SK-N-SH treated with all-trans-retinoic acid at 6 μM for 48 hours (cell line): ENCODE measurements around the gene CUL5.

Source experiments
- ATAC-seq: fragments of 200-7000 bp; cut with Tn5 transposase; 3 replicates; pipeline ENCODE4 v1.9.1; 2020; ENCODE audit warnings: mild to moderate bottlenecking, moderate library complexity
- ARNTL ChIP-seq: fragments of 450-650 bp; formaldehyde crosslinking; IDR thresholded peaks from 2 replicates; pipeline ENCODE4 v1.5.0; 2020; ENCODE audit warnings: low read depth, mild to moderate bottlenecking, moderate library complexity, borderline replicate concordance
- BACH2 ChIP-seq: fragments of 250-450 bp; sonication (Bioruptor Pico); IDR thresholded peaks from 2 replicates; pipeline ENCODE4 v1.9.0; 2021; ENCODE audit warnings: mild to moderate bottlenecking, borderline replicate concordance
- CSDC2 ChIP-seq: fragments of 250-450 bp; sonication (Bioruptor Pico); IDR thresholded peaks from 2 replicates; pipeline ENCODE4 v1.5.0; 2020; ENCODE audit warnings: mild to moderate bottlenecking, moderate library complexity
- ESRRG ChIP-seq: fragments of 250-450 bp; sonication (Bioruptor Pico); IDR thresholded peaks from 2 replicates; pipeline ENCODE4 v1.6.1; 2021; ENCODE audit warnings: mild to moderate bottlenecking
- GLIS3 ChIP-seq: fragments of 250-450 bp; sonication (Bioruptor Pico); IDR thresholded peaks from 2 replicates; pipeline ENCODE4 v1.5.0; 2020; ENCODE audit warnings: mild to moderate bottlenecking, moderate library complexity
- ISL1 ChIP-seq: fragments of 250-450 bp; sonication (Bioruptor Pico); IDR thresholded peaks from 2 replicates; pipeline ENCODE4 v2.1.2; 2022; ENCODE audit warnings: mild to moderate bottlenecking, moderate library complexity
- PPARA ChIP-seq: fragments of 250-450 bp; sonication (Bioruptor Pico); IDR thresholded peaks from 2 replicates; pipeline ENCODE4 v1.5.0; 2020; ENCODE audit warnings: mild to moderate bottlenecking, borderline replicate concordance
- RARB ChIP-seq: fragments of 250-450 bp; sonication (Bioruptor Pico); IDR thresholded peaks from 2 replicates; pipeline ENCODE4 v1.8.0; 2021; ENCODE audit warnings: mild to moderate bottlenecking, moderate library complexity
- SNAI2 ChIP-seq: fragments of 250-450 bp; sonication (Bioruptor Pico); IDR thresholded peaks from 2 replicates; pipeline ENCODE4 v1.5.0; 2020; ENCODE audit warnings: mild to moderate bottlenecking, moderate library complexity
- TOX ChIP-seq: fragments of 250-450 bp; sonication (Bioruptor Pico); IDR thresholded peaks from 2 replicates; pipeline ENCODE4 v1.8.0; 2021; ENCODE audit warnings: mild to moderate bottlenecking, moderate library complexity, borderline replicate concordance
- ZC3H10 ChIP-seq: fragments of 250-450 bp; sonication (Bioruptor Pico); IDR thresholded peaks from 2 replicates; pipeline ENCODE4 v1.5.1; 2021; ENCODE audit warnings: mild to moderate bottlenecking, moderate library complexity
- ZFP3 ChIP-seq: fragments of 250-450 bp; sonication (Bioruptor Pico); IDR thresholded peaks from 2 replicates; pipeline ENCODE4 v1.5.0; 2020; ENCODE audit warnings: mild to moderate bottlenecking, moderate library complexity
- ZFP30 ChIP-seq: fragments of 450-650 bp; formaldehyde crosslinking; IDR thresholded peaks from 2 replicates; pipeline ENCODE4 v1.5.0; 2022; ENCODE audit warnings: mild to moderate bottlenecking, moderate library complexity
- ZNF565 ChIP-seq: fragments of 450-650 bp; formaldehyde crosslinking; conservative IDR thresholded peaks from 2 replicates; pipeline ENCODE4 v1.5.0; 2020; ENCODE audit warnings: low read depth, mild to moderate bottlenecking, moderate library complexity
- ZNF70 ChIP-seq: fragments of 450-650 bp; formaldehyde crosslinking; IDR thresholded peaks from 2 replicates; pipeline ENCODE4 v1.5.0; 2020; ENCODE audit warnings: mild to moderate bottlenecking, moderate library complexity
- ZNF8 ChIP-seq: fragments of 450-650 bp; formaldehyde crosslinking; IDR thresholded peaks from 2 replicates; pipeline ENCODE4 v1.5.0; 2020; ENCODE audit warnings: mild to moderate bottlenecking, moderate library complexity
- TF ChIP-seq, protein P1 (sequence below): fragments of 250-450 bp; sonication (Bioruptor Pico); IDR thresholded peaks from 2 replicates; pipeline ENCODE4 v1.8.0; 2020; ENCODE audit warnings: mild to moderate bottlenecking, moderate library complexity, borderline replicate concordance
- TF ChIP-seq, protein P2 (sequence below): fragments of 250-450 bp; sonication (Bioruptor Pico); IDR thresholded peaks from 2 replicates; pipeline ENCODE4 v1.5.1; 2020; ENCODE audit warnings: low read depth, mild to moderate bottlenecking, moderate library complexity
- TF ChIP-seq, protein P3 (sequence below): fragments of 250-450 bp; sonication (Bioruptor Pico); IDR thresholded peaks from 2 replicates; pipeline ENCODE4 v1.5.1; 2021; ENCODE audit warnings: mild to moderate bottlenecking, moderate library complexity
- TF ChIP-seq, protein P4 (sequence below): fragments of 250-450 bp; sonication (Bioruptor Pico); IDR thresholded peaks from 2 replicates; pipeline ENCODE4 v1.8.0; 2021; ENCODE audit warnings: low read depth, mild to moderate bottlenecking, moderate library complexity, borderline replicate concordance
- TF ChIP-seq, protein P5 (sequence below): fragments of 250-450 bp; sonication (Bioruptor Pico); IDR thresholded peaks from 2 replicates; pipeline ENCODE4 v1.5.0; 2020; ENCODE audit warnings: mild to moderate bottlenecking, moderate library complexity

The CUL5 gene

DNA sequence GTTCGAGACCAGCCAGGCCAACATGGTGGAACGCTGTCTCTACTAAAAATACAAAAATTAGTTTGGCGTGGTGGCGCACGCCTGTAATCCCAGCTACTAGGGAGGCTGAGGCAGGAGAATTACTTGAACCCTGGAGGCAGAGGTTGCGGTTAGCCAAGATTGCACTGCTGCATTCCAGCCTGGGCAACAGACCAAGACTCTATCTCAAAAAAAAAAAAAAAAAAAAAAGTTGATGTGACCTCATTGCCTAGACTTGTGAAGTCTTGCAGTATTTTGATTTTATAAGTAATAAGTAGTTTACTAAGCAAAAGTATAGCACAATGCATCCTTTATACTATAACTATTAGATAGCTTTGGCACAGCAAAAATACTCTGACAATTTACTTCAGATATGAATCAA is 9.9 kb upstream of the CUL5 start:
- no peak for TF ChIP-seq GLIS3 (CRISPR knock-in tag)
- TF ChIP-seq, protein P1, sequence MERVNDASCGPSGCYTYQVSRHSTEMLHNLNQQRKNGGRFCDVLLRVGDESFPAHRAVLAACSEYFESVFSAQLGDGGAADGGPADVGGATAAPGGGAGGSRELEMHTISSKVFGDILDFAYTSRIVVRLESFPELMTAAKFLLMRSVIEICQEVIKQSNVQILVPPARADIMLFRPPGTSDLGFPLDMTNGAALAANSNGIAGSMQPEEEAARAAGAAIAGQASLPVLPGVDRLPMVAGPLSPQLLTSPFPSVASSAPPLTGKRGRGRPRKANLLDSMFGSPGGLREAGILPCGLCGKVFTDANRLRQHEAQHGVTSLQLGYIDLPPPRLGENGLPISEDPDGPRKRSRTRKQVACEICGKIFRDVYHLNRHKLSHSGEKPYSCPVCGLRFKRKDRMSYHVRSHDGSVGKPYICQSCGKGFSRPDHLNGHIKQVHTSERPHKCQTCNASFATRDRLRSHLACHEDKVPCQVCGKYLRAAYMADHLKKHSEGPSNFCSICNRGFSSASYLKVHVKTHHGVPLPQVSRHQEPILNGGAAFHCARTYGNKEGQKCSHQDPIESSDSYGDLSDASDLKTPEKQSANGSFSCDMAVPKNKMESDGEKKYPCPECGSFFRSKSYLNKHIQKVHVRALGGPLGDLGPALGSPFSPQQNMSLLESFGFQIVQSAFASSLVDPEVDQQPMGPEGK (CRISPR knock-in tag) = no peak
- no peak for TF ChIP-seq PPARA
- no peak for TF ChIP-seq ZNF70
- no peak for TF ChIP-seq ZFP3
- TF ChIP-seq, protein P2, sequence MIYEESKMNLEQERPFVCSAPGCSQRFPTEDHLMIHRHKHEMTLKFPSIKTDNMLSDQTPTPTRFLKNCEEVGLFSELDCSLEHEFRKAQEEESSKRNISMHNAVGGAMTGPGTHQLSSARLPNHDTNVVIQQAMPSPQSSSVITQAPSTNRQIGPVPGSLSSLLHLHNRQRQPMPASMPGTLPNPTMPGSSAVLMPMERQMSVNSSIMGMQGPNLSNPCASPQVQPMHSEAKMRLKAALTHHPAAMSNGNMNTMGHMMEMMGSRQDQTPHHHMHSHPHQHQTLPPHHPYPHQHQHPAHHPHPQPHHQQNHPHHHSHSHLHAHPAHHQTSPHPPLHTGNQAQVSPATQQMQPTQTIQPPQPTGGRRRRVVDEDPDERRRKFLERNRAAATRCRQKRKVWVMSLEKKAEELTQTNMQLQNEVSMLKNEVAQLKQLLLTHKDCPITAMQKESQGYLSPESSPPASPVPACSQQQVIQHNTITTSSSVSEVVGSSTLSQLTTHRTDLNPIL (CRISPR knock-in tag) = no peak
- no peak for TF ChIP-seq RARB (CRISPR knock-in tag)
- TF ChIP-seq, protein P3, sequence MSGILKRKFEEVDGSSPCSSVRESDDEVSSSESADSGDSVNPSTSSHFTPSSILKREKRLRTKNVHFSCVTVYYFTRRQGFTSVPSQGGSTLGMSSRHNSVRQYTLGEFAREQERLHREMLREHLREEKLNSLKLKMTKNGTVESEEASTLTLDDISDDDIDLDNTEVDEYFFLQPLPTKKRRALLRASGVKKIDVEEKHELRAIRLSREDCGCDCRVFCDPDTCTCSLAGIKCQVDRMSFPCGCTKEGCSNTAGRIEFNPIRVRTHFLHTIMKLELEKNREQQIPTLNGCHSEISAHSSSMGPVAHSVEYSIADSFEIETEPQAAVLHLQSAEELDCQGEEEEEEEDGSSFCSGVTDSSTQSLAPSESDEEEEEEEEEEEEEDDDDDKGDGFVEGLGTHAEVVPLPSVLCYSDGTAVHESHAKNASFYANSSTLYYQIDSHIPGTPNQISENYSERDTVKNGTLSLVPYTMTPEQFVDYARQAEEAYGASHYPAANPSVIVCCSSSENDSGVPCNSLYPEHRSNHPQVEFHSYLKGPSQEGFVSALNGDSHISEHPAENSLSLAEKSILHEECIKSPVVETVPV (CRISPR knock-in tag) = no peak

DNA sequence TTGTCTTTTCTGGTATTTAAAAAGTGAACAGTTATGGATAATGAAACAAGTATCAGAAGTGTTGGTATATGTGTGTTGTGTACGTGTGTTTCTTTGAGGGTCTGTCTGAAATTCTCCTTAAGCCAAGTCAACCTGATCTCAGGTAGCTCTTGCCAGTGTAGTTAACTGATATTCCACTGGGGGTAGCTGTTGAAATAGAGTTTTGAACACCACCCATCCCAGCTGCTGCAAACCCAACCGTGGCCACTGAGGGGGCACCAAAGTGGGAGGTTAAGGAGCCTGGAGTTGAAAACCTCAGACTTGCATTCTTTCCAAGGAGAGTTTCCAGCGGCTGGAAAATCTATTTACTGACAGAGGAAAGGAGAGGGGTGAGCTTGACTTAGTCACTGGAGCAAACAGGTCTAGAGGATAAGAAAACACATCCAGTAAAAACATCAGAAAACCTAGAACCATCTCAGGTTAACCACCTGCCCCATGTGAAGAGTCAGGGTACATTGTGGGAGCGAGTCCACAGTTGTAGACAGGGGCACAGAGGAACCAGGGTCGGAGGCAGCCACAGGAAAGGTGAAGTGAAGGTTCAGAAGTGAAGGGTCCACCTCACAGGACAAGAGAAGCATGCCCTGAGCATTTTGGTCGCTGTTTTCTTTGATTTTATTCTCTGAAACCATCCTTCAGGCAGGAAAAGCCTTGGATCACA is 8.8 kb upstream of the CUL5 start:
- peak; percentile 89 for ATAC-seq
- TF ChIP-seq ZNF8 (CRISPR knock-in tag) (no peak), ZFP3 (no peak)

More for the DNA sequence above, 9.9 kb upstream of the CUL5 start:
- ATAC-seq = no peak

DNA sequence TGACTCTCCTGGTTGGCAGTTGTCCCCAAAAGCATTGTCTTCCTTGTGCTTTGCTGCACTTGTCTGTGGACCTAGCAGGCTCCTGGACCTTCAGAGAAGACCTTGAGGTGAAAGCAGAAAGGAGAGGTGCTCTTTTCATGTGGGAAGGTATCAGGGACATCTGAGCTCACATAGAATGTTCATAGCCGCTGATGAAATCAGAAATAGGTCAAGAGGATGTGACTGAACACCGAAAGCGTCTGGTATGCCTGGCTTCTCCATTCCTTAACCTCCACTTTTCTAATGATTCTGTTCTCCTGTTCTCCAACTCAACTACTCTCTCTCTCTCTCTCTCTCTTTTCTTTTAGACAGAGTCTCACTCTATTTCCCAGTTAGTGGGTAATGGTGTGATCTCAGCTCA is 6.2 kb upstream of the CUL5 start:
- TF ChIP-seq TOX (CRISPR knock-in tag) (no peak), GLIS3 (CRISPR knock-in tag) (no peak), BACH2 (no peak), CSDC2 (CRISPR knock-in tag) (no peak), ARNTL (CRISPR knock-in tag) (no peak)
- TF ChIP-seq, all 23 proteins: peak for 0
- ATAC-seq = no peak

DNA sequence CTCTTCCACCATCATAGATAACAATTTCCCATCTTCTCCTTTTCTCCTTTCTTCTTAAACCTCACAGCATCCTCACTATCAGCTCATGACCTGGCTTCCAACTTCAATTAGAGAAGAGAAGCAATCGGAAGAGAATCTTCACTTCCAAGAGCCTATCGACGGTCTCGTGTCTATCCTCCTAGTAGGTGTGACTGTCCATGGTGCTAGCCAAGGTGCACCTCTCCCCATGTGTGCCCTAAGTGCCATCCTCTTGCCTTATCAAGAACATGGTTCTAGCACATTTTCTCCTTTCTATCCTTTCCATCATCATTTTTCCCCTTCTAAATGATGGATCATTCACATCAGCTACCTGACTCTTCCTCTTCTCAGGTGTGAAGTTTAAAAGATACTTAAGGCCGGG is 5.1 kb upstream of the CUL5 start:
- no peak for ATAC-seq
- no peak for TF ChIP-seq ZNF565 (CRISPR knock-in tag)
- no peak for TF ChIP-seq CSDC2 (CRISPR knock-in tag)
- TF ChIP-seq ISL1 (CRISPR knock-in tag) = no peak
- TF ChIP-seq ZFP30 (CRISPR knock-in tag) = no peak
- no peak for TF ChIP-seq ESRRG
- TF ChIP-seq ZNF8 (CRISPR knock-in tag) = no peak
- no peak for TF ChIP-seq ZFP3
- no peak for TF ChIP-seq ZNF70
- TF ChIP-seq, protein P3 (CRISPR knock-in tag) = no peak
- no peak for TF ChIP-seq BACH2
- TF ChIP-seq, protein P4, sequence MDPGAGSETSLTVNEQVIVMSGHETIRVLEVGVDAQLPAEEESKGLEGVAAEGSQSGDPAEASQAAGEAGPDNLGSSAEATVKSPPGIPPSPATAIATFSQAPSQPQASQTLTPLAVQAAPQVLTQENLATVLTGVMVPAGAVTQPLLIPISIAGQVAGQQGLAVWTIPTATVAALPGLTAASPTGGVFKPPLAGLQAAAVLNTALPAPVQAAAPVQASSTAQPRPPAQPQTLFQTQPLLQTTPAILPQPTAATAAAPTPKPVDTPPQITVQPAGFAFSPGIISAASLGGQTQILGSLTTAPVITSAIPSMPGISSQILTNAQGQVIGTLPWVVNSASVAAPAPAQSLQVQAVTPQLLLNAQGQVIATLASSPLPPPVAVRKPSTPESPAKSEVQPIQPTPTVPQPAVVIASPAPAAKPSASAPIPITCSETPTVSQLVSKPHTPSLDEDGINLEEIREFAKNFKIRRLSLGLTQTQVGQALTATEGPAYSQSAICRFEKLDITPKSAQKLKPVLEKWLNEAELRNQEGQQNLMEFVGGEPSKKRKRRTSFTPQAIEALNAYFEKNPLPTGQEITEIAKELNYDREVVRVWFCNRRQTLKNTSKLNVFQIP (CRISPR knock-in tag) = no peak
- no peak for TF ChIP-seq ZC3H10 (CRISPR knock-in tag)
- TF ChIP-seq, protein P1 (CRISPR knock-in tag) = no peak
- TF ChIP-seq, protein P5, sequence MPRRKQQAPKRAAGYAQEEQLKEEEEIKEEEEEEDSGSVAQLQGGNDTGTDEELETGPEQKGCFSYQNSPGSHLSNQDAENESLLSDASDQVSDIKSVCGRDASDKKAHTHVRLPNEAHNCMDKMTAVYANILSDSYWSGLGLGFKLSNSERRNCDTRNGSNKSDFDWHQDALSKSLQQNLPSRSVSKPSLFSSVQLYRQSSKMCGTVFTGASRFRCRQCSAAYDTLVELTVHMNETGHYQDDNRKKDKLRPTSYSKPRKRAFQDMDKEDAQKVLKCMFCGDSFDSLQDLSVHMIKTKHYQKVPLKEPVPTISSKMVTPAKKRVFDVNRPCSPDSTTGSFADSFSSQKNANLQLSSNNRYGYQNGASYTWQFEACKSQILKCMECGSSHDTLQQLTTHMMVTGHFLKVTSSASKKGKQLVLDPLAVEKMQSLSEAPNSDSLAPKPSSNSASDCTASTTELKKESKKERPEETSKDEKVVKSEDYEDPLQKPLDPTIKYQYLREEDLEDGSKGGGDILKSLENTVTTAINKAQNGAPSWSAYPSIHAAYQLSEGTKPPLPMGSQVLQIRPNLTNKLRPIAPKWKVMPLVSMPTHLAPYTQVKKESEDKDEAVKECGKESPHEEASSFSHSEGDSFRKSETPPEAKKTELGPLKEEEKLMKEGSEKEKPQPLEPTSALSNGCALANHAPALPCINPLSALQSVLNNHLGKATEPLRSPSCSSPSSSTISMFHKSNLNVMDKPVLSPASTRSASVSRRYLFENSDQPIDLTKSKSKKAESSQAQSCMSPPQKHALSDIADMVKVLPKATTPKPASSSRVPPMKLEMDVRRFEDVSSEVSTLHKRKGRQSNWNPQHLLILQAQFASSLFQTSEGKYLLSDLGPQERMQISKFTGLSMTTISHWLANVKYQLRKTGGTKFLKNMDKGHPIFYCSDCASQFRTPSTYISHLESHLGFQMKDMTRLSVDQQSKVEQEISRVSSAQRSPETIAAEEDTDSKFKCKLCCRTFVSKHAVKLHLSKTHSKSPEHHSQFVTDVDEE (CRISPR knock-in tag) = no peak
- no peak for TF ChIP-seq GLIS3 (CRISPR knock-in tag)
- no peak for TF ChIP-seq SNAI2 (CRISPR knock-in tag)
- TF ChIP-seq, protein P2 (CRISPR knock-in tag) = no peak
- TF ChIP-seq ARNTL (CRISPR knock-in tag) = no peak
